ENCODE data around the gene USP44. TPM values are rescaled to one million over a fixed set of nuclear protein-coding genes. Genes with fewer than 3 reads are reported as not detected.
"Not testable (repeated sequence)": the region's sequence is repeated elsewhere in the genome, so short reads cannot be mapped to it uniquely, and the experiment has no call there.

The USP44 gene
- total and polyA plus RNA-seq, 12 donors: 0.69 to 3.0 (median 1.3) TPM

DNA sequence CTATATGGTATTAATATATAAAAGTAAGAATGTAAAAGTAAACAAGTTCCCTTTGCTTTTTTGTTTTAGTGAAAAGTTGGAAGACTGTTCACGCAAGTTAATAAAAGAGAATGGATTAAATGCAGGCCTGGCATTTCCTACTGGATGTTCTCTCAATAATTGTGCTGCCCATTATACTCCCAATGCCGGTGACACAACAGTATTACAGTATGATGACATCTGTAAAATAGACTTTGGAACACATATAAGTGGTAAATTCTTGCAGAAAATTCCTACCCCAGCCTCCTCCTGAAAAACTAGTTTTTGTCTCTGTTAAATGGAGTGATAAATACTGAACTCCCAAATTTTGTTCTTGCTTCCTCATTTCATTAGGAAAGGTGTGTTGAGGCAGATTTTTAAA is 56.4 kb downstream of the USP44 start:
- DNase-seq: no peak
- Histone ChIP-seq H3K4me1 (replicated peaks in 1 of 2) (peaks cover 0 to 9% of the 10 kb centered on the region in 2 donors), H3K27me3 (no peaks in the 10 kb centered on the region), H3K4me3 (no peak overlapping the region), H3K27ac (no peak overlapping the region), H3K36me3 (replicated peaks in 1 of 2) (peaks cover 8 to 64% of the 10 kb centered on the region in 2 donors), H3K9me3 (replicated peaks in 1 of 3) (no peaks in the 10 kb centered on the region)
- intact Hi-C loops (cut with DNase I): no loop called here
- no peak for TF ChIP-seq POLR2A (IDR thresholded peaks at IDR 0.05)
- TF ChIP-seq, protein P1, sequence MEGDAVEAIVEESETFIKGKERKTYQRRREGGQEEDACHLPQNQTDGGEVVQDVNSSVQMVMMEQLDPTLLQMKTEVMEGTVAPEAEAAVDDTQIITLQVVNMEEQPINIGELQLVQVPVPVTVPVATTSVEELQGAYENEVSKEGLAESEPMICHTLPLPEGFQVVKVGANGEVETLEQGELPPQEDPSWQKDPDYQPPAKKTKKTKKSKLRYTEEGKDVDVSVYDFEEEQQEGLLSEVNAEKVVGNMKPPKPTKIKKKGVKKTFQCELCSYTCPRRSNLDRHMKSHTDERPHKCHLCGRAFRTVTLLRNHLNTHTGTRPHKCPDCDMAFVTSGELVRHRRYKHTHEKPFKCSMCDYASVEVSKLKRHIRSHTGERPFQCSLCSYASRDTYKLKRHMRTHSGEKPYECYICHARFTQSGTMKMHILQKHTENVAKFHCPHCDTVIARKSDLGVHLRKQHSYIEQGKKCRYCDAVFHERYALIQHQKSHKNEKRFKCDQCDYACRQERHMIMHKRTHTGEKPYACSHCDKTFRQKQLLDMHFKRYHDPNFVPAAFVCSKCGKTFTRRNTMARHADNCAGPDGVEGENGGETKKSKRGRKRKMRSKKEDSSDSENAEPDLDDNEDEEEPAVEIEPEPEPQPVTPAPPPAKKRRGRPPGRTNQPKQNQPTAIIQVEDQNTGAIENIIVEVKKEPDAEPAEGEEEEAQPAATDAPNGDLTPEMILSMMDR (IDR thresholded peaks at IDR 0.05): no peak
- WGBS, 4 donors: 94 to 100% (median 97%) methylated on average over 2 of the region's 2 CpGs

DNA sequence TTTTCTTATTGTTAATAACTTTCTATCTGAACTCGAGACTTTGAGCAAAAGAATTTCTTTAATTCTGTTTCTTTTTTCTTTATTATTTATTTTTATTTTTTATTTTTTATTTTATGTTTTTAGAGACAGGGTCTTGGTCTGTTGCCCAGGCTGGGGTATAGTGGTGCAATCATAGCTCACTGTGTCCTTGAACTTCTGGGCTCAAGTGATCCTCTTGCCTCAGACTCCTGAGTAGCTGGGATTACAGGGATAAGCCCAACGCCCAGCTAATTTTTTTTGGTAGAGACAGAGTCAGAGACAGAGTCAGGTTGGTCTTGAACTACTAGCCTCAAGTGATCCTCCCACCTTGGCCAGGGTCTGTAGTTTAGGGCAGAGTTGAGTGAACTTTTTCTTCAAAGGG is 58.8 kb downstream of the USP44 start:
- no peak for TF ChIP-seq POLR2A (IDR thresholded peaks at IDR 0.05)
- TF ChIP-seq, protein P1 (IDR thresholded peaks at IDR 0.05): no peak
- WGBS, 4 donors: 63 to 77% (median 73%) methylated on average over 2 of the region's 2 CpGs
- Histone ChIP-seq H3K9me3 (replicated peaks in 1 of 3) (no peaks in the 10 kb centered on the region), H3K4me1 (replicated peaks in 1 of 2) (peaks cover 0 to 9% of the 10 kb centered on the region in 2 donors), H3K27me3 (no peaks in the 10 kb centered on the region), H3K36me3 (replicated peaks in 1 of 2) (peaks cover 8 to 46% of the 10 kb centered on the region in 2 donors), H3K4me3 (no peak overlapping the region), H3K27ac (no peak overlapping the region)
- intact Hi-C loops (cut with DNase I): no loop called here
- peak in 3 of 7 donors; percentile 25 to 45 (median 32) for DNase-seq

DNA sequence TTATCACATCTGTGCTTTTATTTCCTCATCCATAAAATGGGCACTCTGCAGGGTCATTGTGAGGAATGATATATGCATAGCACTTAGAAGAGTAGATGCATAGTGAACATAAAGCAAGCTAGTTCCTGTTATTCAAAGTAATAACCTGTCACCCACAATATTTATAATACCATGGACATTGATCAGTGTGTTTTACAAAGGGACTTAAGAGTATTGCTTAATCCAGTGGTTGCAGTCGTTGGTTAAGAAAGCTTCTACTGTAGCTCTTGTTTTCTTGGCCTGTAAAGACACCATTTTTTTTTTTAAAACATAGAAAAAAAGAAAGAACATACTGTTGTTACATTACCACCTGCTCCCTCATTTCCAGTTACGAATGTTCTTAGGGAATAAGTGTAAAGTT is 64.3 kb downstream of the USP44 start:
- Histone ChIP-seq H3K4me1 (replicated peaks in 1 of 2) (peaks cover 9 to 17% of the 10 kb centered on the region in 2 donors), H3K36me3 (replicated peaks in 1 of 2) (peaks cover 0 to 31% of the 10 kb centered on the region in 2 donors), H3K27me3 (no peaks in the 10 kb centered on the region), H3K9me3 (replicated peaks in 1 of 3) (no peaks in the 10 kb centered on the region), H3K4me3 (no peak overlapping the region), H3K27ac (no peak overlapping the region)
- intact Hi-C loops (cut with DNase I): no loop called here
- TF ChIP-seq, protein P1 (IDR thresholded peaks at IDR 0.05): no peak
- no peak for TF ChIP-seq POLR2A (IDR thresholded peaks at IDR 0.05)
- 54 to 69% (median 62%) methylated on average over 2 of the region's 2 CpGs for WGBS, 4 donors
- DNase-seq: no peak

DNA sequence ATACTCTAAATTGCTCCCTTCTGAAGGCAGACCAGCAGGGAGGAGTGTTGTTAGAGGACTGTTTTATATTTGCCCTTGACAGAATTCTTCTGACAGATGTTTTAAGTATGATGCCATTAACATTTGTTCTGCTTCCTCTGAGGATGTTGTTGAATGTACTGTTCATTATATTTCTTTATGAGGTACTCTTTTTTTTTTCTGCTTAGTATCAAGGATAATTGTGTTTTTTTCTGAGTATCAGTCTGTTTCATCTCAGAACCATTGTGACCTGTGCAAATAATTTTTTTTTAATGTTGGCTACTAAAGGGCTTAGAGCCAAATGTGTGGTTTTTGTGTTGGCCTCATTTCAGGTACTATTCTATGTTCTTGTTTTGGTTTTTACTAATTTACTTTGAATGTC is 66.8 kb downstream of the USP44 start:
- peaks cover 0 to 25% of the 10 kb centered on the region in 2 donors for H3K36me3 ChIP-seq (replicated peaks in 1 of 2)
- no peak overlapping the region for H3K27ac ChIP-seq
- H3K4me1 ChIP-seq (replicated peaks in 1 of 2): peaks cover 4 to 38% of the 10 kb centered on the region in 2 donors
- no peaks in the 10 kb centered on the region for H3K27me3 ChIP-seq
- no peaks in the 10 kb centered on the region for H3K9me3 ChIP-seq (replicated peaks in 1 of 3)
- intact Hi-C loops (cut with DNase I): no loop called here
- H3K4me3 ChIP-seq: no peak overlapping the region
- DNase-seq: no peak
- TF ChIP-seq, protein P1 (IDR thresholded peaks at IDR 0.05): peak in 1 of 6 experiments; percentile 7
- no peak for TF ChIP-seq POLR2A (IDR thresholded peaks at IDR 0.05)

DNA sequence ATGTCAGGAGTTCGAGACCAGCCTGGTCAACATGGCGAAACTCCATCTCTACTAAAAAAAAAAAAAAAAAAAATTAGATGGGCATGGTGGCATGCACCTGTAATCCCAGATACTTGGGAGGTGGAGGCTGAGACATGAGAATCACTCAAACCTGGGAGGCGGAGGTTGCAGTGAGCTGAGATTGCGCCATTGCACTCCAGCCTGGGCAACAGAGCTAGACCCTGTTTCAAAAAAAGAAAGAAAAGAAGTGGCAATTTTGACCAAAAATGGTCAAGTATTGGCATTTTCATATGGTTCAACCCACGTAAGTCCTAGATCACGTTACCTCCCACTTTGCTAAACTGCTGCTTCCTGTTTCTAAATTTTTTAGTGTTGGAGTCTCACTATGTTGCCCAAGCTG is 68.7 kb downstream of the USP44 start:
- H3K27ac ChIP-seq; H3K9me3 ChIP-seq (replicated peaks in 1 of 3); H3K27me3 ChIP-seq; H3K4me3 ChIP-seq; intact Hi-C loops (cut with DNase I); DNase-seq: not testable (repeated sequence)
- WGBS, 4 donors: 94 to 99% (median 95%) methylated on average over 6 of the region's 6 CpGs
- peaks cover 4 to 52% of the 10 kb centered on the region in 2 donors for H3K4me1 ChIP-seq (replicated peaks in 1 of 2)
- H3K36me3 ChIP-seq (replicated peaks in 1 of 2): peaks cover 0 to 39% of the 10 kb centered on the region in 2 donors

All from adrenal gland (tissue), 12 donors.